ENCODE results near the gene SUMF1.

DNA sequence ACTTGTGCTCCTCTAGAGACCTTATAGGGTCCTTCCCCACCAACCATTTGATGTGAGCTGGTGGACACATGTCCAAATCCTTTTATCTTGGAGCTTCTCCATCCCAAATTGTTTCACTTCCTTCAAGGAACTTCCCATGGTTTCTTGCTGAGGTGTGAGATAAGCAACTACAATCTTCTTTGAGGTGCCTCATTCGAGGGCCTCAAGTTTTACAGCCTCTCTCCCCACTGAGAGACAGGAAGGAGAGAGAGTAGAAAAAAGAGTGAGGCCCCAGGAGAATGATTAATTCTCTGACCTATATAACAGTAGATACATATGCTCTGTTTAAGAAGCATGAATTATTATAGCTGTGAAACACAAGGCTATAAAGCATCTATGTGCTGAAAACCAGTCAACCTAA is 70.5 kb downstream of the SUMF1 start:
- TF ChIP-seq POLR2AphosphoS5 (IDR thresholded peaks at IDR 0.05) (no peak), EP300 (IDR thresholded peaks at IDR 0.05) (no peak)
- TF ChIP-seq, protein P1, sequence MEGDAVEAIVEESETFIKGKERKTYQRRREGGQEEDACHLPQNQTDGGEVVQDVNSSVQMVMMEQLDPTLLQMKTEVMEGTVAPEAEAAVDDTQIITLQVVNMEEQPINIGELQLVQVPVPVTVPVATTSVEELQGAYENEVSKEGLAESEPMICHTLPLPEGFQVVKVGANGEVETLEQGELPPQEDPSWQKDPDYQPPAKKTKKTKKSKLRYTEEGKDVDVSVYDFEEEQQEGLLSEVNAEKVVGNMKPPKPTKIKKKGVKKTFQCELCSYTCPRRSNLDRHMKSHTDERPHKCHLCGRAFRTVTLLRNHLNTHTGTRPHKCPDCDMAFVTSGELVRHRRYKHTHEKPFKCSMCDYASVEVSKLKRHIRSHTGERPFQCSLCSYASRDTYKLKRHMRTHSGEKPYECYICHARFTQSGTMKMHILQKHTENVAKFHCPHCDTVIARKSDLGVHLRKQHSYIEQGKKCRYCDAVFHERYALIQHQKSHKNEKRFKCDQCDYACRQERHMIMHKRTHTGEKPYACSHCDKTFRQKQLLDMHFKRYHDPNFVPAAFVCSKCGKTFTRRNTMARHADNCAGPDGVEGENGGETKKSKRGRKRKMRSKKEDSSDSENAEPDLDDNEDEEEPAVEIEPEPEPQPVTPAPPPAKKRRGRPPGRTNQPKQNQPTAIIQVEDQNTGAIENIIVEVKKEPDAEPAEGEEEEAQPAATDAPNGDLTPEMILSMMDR (IDR thresholded peaks at IDR 0.05): no peak
